ENCODE measurements around the gene PDE6B. TPM values are rescaled to one million over a fixed set of nuclear protein-coding genes. Genes with fewer than 3 reads are reported as not detected.
"Not testable (repeated sequence)": the region's sequence is repeated elsewhere in the genome, so short reads cannot be mapped to it uniquely, and the experiment has no call there.

Gene PDE6B
- total RNA-seq, 1 donor from 2014 or later: 2.3 TPM

- peaks cover 8% of the 10 kb centered on the region for H3K27me3 Mint-ChIP-seq (ENCODE audit: unreplicated experiment)
- H3K9me3 Mint-ChIP-seq (ENCODE audit: unreplicated experiment): peaks cover 1% of the 10 kb centered on the region
- no peak for TF ChIP-seq CTCF (IDR thresholded peaks at IDR 0.05; ENCODE audit: partially characterized antibody, unreplicated experiment)
- no peaks in the 10 kb centered on the region for H3K4me1 Mint-ChIP-seq (ENCODE audit: low read depth, unreplicated experiment)
- H3K36me3 Mint-ChIP-seq (ENCODE audit: unreplicated experiment): no peaks in the 10 kb centered on the region
- no peak overlapping the region for H3K4me3 Mint-ChIP-seq (ENCODE audit: unreplicated experiment)
- H3K27ac Mint-ChIP-seq (ENCODE audit: unreplicated experiment): no peak overlapping the region
- DNase-seq: no peak
Observed at GRCh38 chr4:666436-666810, 41.0 kb downstream of the PDE6B start.

DNA sequence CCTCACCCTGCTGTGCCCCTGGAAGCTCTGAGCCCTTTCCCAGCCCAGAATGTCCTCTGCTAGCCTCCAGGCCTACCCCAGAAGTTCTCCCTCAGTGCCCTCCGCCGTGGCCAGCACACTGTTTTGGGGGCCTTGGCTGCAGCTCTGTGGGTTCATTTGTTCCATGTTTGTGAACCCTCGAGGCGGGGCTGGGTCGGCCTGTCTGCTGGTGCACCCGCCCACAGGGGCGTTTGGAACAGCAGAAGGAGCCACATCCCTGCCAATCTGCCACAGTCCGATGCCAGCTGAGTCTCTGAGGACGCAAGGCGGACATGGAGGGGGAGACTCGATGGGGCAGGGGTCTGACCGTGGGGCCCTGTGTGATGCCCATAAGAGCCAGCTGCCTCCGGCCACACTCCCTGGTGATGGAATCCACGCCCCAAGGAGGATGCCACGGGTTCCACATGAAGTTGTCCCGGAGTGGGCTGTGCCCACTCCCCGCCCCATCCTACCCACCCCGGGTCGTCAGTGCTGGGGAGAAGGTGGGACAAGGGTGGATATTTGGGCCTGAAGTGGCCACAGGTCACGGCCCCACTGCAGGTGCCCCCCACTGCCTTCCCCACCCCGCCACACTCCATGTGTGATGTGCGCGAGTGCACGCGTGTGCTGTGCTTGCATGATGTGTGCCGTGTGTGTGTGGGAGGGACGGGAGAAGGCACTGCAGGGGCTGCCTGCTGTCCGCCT lies 41.6 kb downstream of the PDE6B start:
- Mint-ChIP-seq H3K4me3 (ENCODE audit: unreplicated experiment) (no peak overlapping the region), H3K4me1 (ENCODE audit: low read depth, unreplicated experiment) (no peaks in the 10 kb centered on the region), H3K9me3 (ENCODE audit: unreplicated experiment) (peaks cover 1% of the 10 kb centered on the region), H3K27me3 (ENCODE audit: unreplicated experiment) (peaks cover 8% of the 10 kb centered on the region), H3K36me3 (ENCODE audit: unreplicated experiment) (no peaks in the 10 kb centered on the region), H3K27ac (ENCODE audit: unreplicated experiment) (no peak overlapping the region)
- no peak for TF ChIP-seq CTCF (IDR thresholded peaks at IDR 0.05; ENCODE audit: partially characterized antibody, unreplicated experiment)
- DNase-seq: peak; percentile 7

DNA sequence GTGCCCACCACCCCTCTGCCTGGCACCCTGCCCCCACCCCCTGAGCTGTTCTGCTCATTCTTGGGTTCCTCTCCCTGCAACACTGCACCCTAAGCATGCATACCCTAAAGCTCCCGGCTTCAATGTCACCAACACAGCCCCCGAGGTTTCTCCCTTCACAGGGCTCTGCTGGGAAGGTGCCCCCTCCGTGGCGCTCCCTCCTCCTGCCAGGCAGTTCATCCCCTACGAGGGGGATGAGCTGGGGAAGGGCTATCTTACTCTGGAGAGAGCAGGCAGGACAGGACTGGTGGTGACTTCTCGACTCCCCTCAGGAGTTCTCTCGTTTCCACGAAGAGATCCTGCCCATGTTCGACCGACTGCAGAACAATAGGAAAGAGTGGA lies 42.2 kb downstream of the PDE6B start:
- TF ChIP-seq CTCF (IDR thresholded peaks at IDR 0.05; ENCODE audit: partially characterized antibody, unreplicated experiment): no peak
- Mint-ChIP-seq H3K4me1 (ENCODE audit: low read depth, unreplicated experiment) (no peaks in the 10 kb centered on the region), H3K9me3 (ENCODE audit: unreplicated experiment) (no peaks in the 10 kb centered on the region), H3K27me3 (ENCODE audit: unreplicated experiment) (peaks cover 8% of the 10 kb centered on the region), H3K36me3 (ENCODE audit: unreplicated experiment) (no peaks in the 10 kb centered on the region), H3K4me3 (ENCODE audit: unreplicated experiment) (no peak overlapping the region), H3K27ac (ENCODE audit: unreplicated experiment) (peak overlapping the region; percentile 22)
- DNase-seq: no peak

- not testable (repeated sequence) for H3K4me3 Mint-ChIP-seq (ENCODE audit: unreplicated experiment); H3K4me1 Mint-ChIP-seq (ENCODE audit: low read depth, unreplicated experiment); H3K27ac Mint-ChIP-seq (ENCODE audit: unreplicated experiment)
Observed at GRCh38 chr4:668219-668618, 42.8 kb downstream of the PDE6B start.

GRCh38 chr4:669806-670559 lies 44.6 kb downstream of the PDE6B start:
- not testable (repeated sequence) for H3K36me3 Mint-ChIP-seq (ENCODE audit: unreplicated experiment); H3K27me3 Mint-ChIP-seq (ENCODE audit: unreplicated experiment); H3K4me1 Mint-ChIP-seq (ENCODE audit: low read depth, unreplicated experiment); H3K9me3 Mint-ChIP-seq (ENCODE audit: unreplicated experiment); H3K4me3 Mint-ChIP-seq (ENCODE audit: unreplicated experiment); DNase-seq; H3K27ac Mint-ChIP-seq (ENCODE audit: unreplicated experiment)

More at GRCh38 chr4:668219-668618, 42.8 kb downstream of the PDE6B start:
- not testable (repeated sequence) for H3K9me3 Mint-ChIP-seq (ENCODE audit: unreplicated experiment); H3K27me3 Mint-ChIP-seq (ENCODE audit: unreplicated experiment); DNase-seq; H3K36me3 Mint-ChIP-seq (ENCODE audit: unreplicated experiment)

DNA sequence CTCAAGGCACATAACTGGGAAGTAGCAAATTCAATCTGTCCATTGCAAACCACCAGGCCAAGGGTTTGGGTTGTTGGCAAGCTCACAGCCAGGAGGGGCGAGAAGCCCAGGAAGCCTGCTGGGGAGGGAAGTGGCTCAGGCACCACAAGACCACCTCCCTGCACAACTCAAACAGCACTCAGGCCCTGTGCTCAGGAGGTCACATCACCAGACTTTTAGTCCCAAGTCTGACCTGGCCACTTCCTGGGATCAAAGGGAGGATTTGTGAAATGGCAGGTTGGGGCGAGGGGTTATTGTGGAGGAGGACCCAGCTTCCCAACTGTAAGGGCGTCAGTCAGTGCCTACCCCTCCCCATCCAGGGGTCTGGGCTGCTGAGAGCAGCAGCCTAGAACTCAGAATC lies 46.4 kb downstream of the PDE6B start:
- no peak for TF ChIP-seq CTCF (IDR thresholded peaks at IDR 0.05; ENCODE audit: partially characterized antibody, unreplicated experiment)
- Mint-ChIP-seq H3K4me1 (ENCODE audit: low read depth, unreplicated experiment) (peaks cover 5% of the 10 kb centered on the region), H3K9me3 (ENCODE audit: unreplicated experiment) (peaks cover 6% of the 10 kb centered on the region), H3K27me3 (ENCODE audit: unreplicated experiment) (no peaks in the 10 kb centered on the region), H3K36me3 (ENCODE audit: unreplicated experiment) (no peaks in the 10 kb centered on the region), H3K27ac (ENCODE audit: unreplicated experiment) (no peak overlapping the region), H3K4me3 (ENCODE audit: unreplicated experiment) (no peak overlapping the region)
- no peak for DNase-seq
